NCI-H526 (cell line): ENCODE results near the gene TTLL11.

ENCODE experiments used
- DNase-seq, 2 experiments: peaks; one replicate each; lab custom pipeline; 2025; lab: John Stamatoyannopoulos, UW

TTLL11 gene

GRCh38 chr9:122109035-122109813 is 16.1 kb upstream of the TTLL11 start:
- no peak for DNase-seq

- DNase-seq: no peak
Measured at GRCh38 chr9:122107291-122107805, 14.2 kb upstream of the TTLL11 start.

- DNase-seq: no peak
Measured at GRCh38 chr9:122106576-122106975, 13.5 kb upstream of the TTLL11 start.

- DNase-seq: no peak
Measured at GRCh38 chr9:122103985-122104384, 10.9 kb upstream of the TTLL11 start.

GRCh38 chr9:122102156-122102555 is 9.0 kb upstream of the TTLL11 start:
- DNase-seq: no peak

GRCh38 chr9:122100756-122101155 is 7.6 kb upstream of the TTLL11 start:
- no peak for DNase-seq

- peak in 1 of 2 experiments; percentile 75 for DNase-seq
Measured at GRCh38 chr9:122099271-122099869, 6.3 kb upstream of the TTLL11 start.

- no peak for DNase-seq
Measured at GRCh38 chr9:122097679-122098315, 4.7 kb upstream of the TTLL11 start.

GRCh38 chr9:122096620-122097415 is 3.7 kb upstream of the TTLL11 start:
- no peak for DNase-seq

GRCh38 chr9:122095010-122095767 is 2.1 kb upstream of the TTLL11 start:
- DNase-seq: peak; percentile 59 to 77

- no peak for DNase-seq
Measured at GRCh38 chr9:122091682-122092592, 1.2 kb downstream of the TTLL11 start.

- no peak for DNase-seq
Measured at GRCh38 chr9:122090981-122091380, 2.1 kb downstream of the TTLL11 start.

- no peak for DNase-seq
Measured at GRCh38 chr9:122090287-122090883, 2.7 kb downstream of the TTLL11 start.

- no peak for DNase-seq
Measured at GRCh38 chr9:122088880-122089706, 4.0 kb downstream of the TTLL11 start.

- no peak for DNase-seq
Measured at GRCh38 chr9:122087406-122088200, 5.5 kb downstream of the TTLL11 start.

- no peak for DNase-seq
Measured at GRCh38 chr9:122086873-122087272, 6.2 kb downstream of the TTLL11 start.

- DNase-seq: no peak
Measured at GRCh38 chr9:122085260-122085659, 7.8 kb downstream of the TTLL11 start.

GRCh38 chr9:122084026-122084675 is 9.0 kb downstream of the TTLL11 start:
- peak in 1 of 2 experiments; percentile 39 for DNase-seq
